Endodermal cell (in vitro differentiated cells): ENCODE data around the gene FBL. TPM values are rescaled to one million over a fixed set of nuclear protein-coding genes. Genes with fewer than 3 reads are reported as not detected.

Source experiments
- DNase-seq: peaks from one replicate; pipeline ENCODE4 v3.0.0-alpha.2; 2017
- H3K27ac ChIP-seq: 2 replicates; pipeline ENCODE4 v1.5.1; 2013; ENCODE audit warnings: mild to moderate bottlenecking, low read depth, low read length, moderate library complexity
- H3K27me3 ChIP-seq: 2 replicates; pipeline ENCODE4 v1.6.1; 2013; ENCODE audit warnings: mild to moderate bottlenecking, low read length, moderate library complexity; ENCODE audit not compliant: insufficient read depth, control insufficient read depth, poor library complexity, severe bottlenecking
- H3K36me3 ChIP-seq: 2 replicates; pipeline ENCODE4 v1.7.0; 2013; ENCODE audit warnings: mild to moderate bottlenecking, low read length, moderate library complexity; ENCODE audit not compliant: control insufficient read depth, insufficient read depth
- H3K4me1 ChIP-seq: one replicate; pipeline ENCODE4 v1.7.0; 2013; ENCODE audit warnings: low read length; ENCODE audit not compliant: control insufficient read depth, insufficient read depth
- H3K4me3 ChIP-seq: 2 replicates; pipeline ENCODE4 v1.5.1; 2013; ENCODE audit warnings: mild to moderate bottlenecking, low read length, moderate library complexity
- H3K9ac ChIP-seq: 2 replicates; pipeline ENCODE4 v1.6.1; 2013; ENCODE audit warnings: mild to moderate bottlenecking, low read length, moderate library complexity; ENCODE audit not compliant: poor library complexity, severe bottlenecking; ENCODE audit errors: extremely low read depth
- H3K9me3 ChIP-seq: 2 replicates; pipeline ENCODE4 v1.6.1; 2013; ENCODE audit warnings: mild to moderate bottlenecking, low read length, moderate library complexity; ENCODE audit not compliant: control insufficient read depth
- H3K27ac Mint-ChIP-seq: 2 replicates; pipeline ENCODE4 v1.8.0; 2020; ENCODE audit warnings: mixed read lengths
- H3K27me3 Mint-ChIP-seq: 2 replicates; pipeline ENCODE4 v1.8.0; 2021; ENCODE audit warnings: mild to moderate bottlenecking, mixed read lengths; ENCODE audit not compliant: insufficient read depth
- H3K36me3 Mint-ChIP-seq: 2 replicates; pipeline ENCODE4 v1.8.0; 2020; ENCODE audit warnings: low read depth, mixed read lengths
- H3K4me1 Mint-ChIP-seq: 2 replicates; pipeline ENCODE4 v1.8.0; 2020; ENCODE audit warnings: mixed read lengths
- H3K4me3 Mint-ChIP-seq: 2 replicates; pipeline ENCODE4 v1.8.0; 2020; ENCODE audit warnings: mild to moderate bottlenecking, moderate library complexity, mixed read lengths
- H3K9me3 Mint-ChIP-seq: 2 replicates; pipeline ENCODE4 v1.8.0; 2020; ENCODE audit warnings: mild to moderate bottlenecking, mixed read lengths
- WGBS, 2 experiments: methylation state at CpG; one replicate each; pipeline versions ENCODE4 v1.1.5 to v1.1.7; 2013; ENCODE audit warnings: missing lambda C conversion rate in 2 of 2, mixed read lengths in 1 of 2; ENCODE audit not compliant: insufficient coverage in 1 of 2, insufficient read length in 1 of 2; 5-methylcytosine and 5-hydroxymethylcytosine counted together
- total RNA-seq, 2 donors: library from RNA; stranded (reverse); fragmentation: NEBNext Ultra II Directional in 1 of 2; extraction: Animal tissue kit (Norgen Biotek cat#: 25700) in 1 of 2; gene quantifications; 2 replicates in 1 of 2; 3 replicates in 1 of 2; pipeline ENCODE4 v1.2.1, GENCODE V29; 2021
- TF ChIP-seq, protein P1 (sequence below): fragments of 200-600 bp; sonication (generic); conservative IDR thresholded peaks from 2 replicates; pipeline ENCODE4 v1.5.0; 2021; ENCODE audit warnings: antibody characterized with exemption, mild to moderate bottlenecking

FBL gene
- total RNA-seq, 2 donors from 2014 or later, result 356 to 387 TPM

DNA sequence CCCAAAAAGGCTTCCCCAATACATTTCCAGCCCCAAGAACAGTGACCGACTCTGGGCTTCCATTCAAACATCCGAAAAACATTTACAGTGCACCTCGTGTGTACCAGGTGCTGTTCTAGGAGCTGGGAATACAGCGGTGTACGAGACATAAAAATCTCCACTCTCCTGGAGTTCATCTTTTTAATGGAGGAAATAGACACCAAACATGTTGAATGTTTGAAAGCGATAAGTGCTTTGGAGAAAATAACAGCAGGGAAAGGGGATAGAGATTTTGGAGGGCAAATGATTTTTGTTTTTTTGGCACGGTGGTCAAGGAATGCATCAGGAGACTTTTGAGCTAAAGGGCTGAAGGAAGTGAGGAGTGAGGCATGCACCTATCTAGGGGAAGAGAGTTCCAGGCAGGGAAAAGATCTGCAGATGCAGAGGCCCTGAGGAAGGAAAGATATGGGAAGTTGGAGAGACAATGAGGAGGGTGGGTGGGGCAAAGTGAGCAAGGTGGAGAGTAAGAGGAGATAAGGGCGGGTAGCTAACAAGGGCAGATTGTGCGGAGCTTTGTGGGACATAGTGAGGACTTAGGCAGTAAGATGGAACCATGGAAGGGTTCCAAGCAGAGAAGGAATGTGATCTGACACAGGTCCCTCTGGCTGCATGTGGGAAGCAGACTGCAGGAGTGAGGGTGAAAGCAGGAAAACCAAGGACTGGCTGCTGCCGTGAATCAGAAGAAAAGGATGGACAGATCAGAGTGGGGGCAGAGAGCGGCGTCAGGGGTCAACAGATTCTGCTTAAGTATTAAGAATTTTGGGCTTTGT is 703 bp upstream of the FBL start:
- Histone ChIP-seq H3K27me3 (no peaks in the 10 kb centered on the region), H3K9ac (no peak overlapping the region), H3K27ac (no peak overlapping the region), H3K9me3 (no peaks in the 10 kb centered on the region), H3K4me3 (peak overlapping the region; percentile 95), H3K4me1 (peaks cover 8% of the 10 kb centered on the region), H3K36me3 (no peaks in the 10 kb centered on the region)
- TF ChIP-seq, protein P1, sequence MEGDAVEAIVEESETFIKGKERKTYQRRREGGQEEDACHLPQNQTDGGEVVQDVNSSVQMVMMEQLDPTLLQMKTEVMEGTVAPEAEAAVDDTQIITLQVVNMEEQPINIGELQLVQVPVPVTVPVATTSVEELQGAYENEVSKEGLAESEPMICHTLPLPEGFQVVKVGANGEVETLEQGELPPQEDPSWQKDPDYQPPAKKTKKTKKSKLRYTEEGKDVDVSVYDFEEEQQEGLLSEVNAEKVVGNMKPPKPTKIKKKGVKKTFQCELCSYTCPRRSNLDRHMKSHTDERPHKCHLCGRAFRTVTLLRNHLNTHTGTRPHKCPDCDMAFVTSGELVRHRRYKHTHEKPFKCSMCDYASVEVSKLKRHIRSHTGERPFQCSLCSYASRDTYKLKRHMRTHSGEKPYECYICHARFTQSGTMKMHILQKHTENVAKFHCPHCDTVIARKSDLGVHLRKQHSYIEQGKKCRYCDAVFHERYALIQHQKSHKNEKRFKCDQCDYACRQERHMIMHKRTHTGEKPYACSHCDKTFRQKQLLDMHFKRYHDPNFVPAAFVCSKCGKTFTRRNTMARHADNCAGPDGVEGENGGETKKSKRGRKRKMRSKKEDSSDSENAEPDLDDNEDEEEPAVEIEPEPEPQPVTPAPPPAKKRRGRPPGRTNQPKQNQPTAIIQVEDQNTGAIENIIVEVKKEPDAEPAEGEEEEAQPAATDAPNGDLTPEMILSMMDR, result no peak
- Mint-ChIP-seq H3K9me3 (no peaks in the 10 kb centered on the region), H3K27ac (peak overlapping the region; percentile 94), H3K4me1 (peaks cover 44% of the 10 kb centered on the region), H3K36me3 (no peaks in the 10 kb centered on the region), H3K4me3 (peak overlapping the region; percentile 94), H3K27me3 (peaks cover 7% of the 10 kb centered on the region)
- peak; percentile 76 for DNase-seq
- 64% methylated on average over 10 to 12 of the region's 12 CpGs for WGBS, 2 experiments

- TF ChIP-seq, protein P1, result no peak
- Mint-ChIP-seq H3K36me3 (no peaks in the 10 kb centered on the region), H3K4me1 (peaks cover 44% of the 10 kb centered on the region), H3K27ac (peak overlapping the region; percentile 94), H3K4me3 (peak overlapping the region; percentile 94), H3K27me3 (peaks cover 3% of the 10 kb centered on the region), H3K9me3 (no peaks in the 10 kb centered on the region)
- no peak overlapping the region for H3K27ac ChIP-seq
- peaks cover 8% of the 10 kb centered on the region for H3K4me1 ChIP-seq
- H3K9ac ChIP-seq, result peak overlapping the region; percentile 79
- H3K27me3 ChIP-seq, result no peaks in the 10 kb centered on the region
- no peaks in the 10 kb centered on the region for H3K36me3 ChIP-seq
- 0 to 2% methylated on average over 1 to 17 of the region's 17 CpGs for WGBS, 2 experiments
- no peaks in the 10 kb centered on the region for H3K9me3 ChIP-seq
- peak overlapping the region; percentile 95 for H3K4me3 ChIP-seq
- DNase-seq, result no peak
Observed at GRCh38 chr19:39845584-39845932, 621 bp downstream of the FBL start.

GRCh38 chr19:39845172-39845571 is 1.0 kb downstream of the FBL start:
- no peak for DNase-seq
- Histone ChIP-seq H3K4me1 (peaks cover 8% of the 10 kb centered on the region), H3K9ac (peak overlapping the region; percentile 79), H3K27ac (no peak overlapping the region), H3K27me3 (no peaks in the 10 kb centered on the region), H3K4me3 (peak overlapping the region; percentile 95), H3K9me3 (no peaks in the 10 kb centered on the region), H3K36me3 (peaks cover under 1% of the 10 kb centered on the region)
- peak overlapping the region; percentile 94 for H3K4me3 Mint-ChIP-seq
- whole genome bisulfite sequencing, 2 experiments, result 23 to 56% methylated on average over 4 of the region's 5 CpGs
- TF ChIP-seq, protein P1, result no peak
- H3K27me3 Mint-ChIP-seq, result peaks cover 3% of the 10 kb centered on the region
- no peaks in the 10 kb centered on the region for H3K9me3 Mint-ChIP-seq
- peaks cover 2% of the 10 kb centered on the region for H3K36me3 Mint-ChIP-seq
- peaks cover 44% of the 10 kb centered on the region for H3K4me1 Mint-ChIP-seq
- H3K27ac Mint-ChIP-seq, result no peak overlapping the region
